Measurements from ENCODE around the gene CKLF.
"Not testable (repeated sequence)": the region's sequence is repeated elsewhere in the genome, so short reads cannot be mapped to it uniquely, and the experiment has no call there.

Gene CKLF

DNA sequence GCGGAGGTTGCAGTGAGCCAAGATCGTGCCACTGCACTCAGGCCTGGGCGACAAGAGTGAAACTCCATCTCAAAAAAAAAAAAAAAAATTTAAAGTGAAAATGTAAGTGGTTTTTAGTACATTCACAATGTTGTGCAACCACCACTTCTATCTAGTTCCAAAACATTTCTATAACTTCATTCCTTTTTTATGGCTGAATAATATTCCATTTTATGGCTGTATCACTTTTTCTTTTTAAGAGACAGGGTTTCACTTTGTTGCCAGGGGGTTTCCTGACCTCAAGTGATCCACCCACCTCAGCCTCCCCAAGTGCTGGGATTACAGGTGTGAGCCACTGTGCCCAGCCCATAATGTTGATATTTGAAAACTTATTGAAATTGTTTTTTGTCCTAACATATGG, 40.4 kb downstream of the CKLF start:
- TF ChIP-seq, protein P1, sequence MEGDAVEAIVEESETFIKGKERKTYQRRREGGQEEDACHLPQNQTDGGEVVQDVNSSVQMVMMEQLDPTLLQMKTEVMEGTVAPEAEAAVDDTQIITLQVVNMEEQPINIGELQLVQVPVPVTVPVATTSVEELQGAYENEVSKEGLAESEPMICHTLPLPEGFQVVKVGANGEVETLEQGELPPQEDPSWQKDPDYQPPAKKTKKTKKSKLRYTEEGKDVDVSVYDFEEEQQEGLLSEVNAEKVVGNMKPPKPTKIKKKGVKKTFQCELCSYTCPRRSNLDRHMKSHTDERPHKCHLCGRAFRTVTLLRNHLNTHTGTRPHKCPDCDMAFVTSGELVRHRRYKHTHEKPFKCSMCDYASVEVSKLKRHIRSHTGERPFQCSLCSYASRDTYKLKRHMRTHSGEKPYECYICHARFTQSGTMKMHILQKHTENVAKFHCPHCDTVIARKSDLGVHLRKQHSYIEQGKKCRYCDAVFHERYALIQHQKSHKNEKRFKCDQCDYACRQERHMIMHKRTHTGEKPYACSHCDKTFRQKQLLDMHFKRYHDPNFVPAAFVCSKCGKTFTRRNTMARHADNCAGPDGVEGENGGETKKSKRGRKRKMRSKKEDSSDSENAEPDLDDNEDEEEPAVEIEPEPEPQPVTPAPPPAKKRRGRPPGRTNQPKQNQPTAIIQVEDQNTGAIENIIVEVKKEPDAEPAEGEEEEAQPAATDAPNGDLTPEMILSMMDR (IDR thresholded peaks at IDR 0.05; ENCODE audit: extremely low read depth, insufficient read depth, missing control alignments) = no peak
- DNase-seq (ENCODE audit: low spot score) = no peak
- in situ Hi-C loops (cut with MboI; ENCODE audit: low pct_unique_long_range_greater_than_20kb, low sequenced_read_pairs, unreplicated experiment) = loop anchor here (25.0 kb wide), 1 partner anchor 181 kb away; no protein-coding TSS in a partner anchor

DNA sequence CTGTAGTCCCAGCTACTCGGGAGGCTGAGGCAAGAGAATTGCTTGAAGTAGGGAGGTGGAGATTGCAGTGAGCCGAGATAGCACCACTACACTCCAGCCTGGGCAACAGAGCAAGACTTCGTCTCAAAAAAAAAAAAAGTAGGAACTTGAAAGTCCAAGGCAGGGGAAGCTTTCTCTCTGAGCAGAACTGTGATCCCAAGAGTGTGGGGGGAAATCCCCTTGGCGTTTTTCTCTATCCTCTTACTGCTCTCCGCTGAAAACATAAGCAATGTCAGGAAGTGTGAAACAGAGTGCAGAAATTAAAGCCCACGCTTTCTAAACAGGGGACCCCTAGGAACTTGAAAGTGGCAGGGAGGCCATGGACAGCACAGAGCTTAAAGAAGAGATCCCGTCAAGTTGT, 42.4 kb downstream of the CKLF start:
- no peak for DNase-seq (ENCODE audit: low spot score)
- TF ChIP-seq, protein P1 (IDR thresholded peaks at IDR 0.05; ENCODE audit: extremely low read depth, insufficient read depth, missing control alignments) = no peak
- in situ Hi-C loops (cut with MboI; ENCODE audit: low pct_unique_long_range_greater_than_20kb, low sequenced_read_pairs, unreplicated experiment) = loop anchor here (25.0 kb wide), 1 partner anchor 182 kb away; no protein-coding TSS in a partner anchor

DNA sequence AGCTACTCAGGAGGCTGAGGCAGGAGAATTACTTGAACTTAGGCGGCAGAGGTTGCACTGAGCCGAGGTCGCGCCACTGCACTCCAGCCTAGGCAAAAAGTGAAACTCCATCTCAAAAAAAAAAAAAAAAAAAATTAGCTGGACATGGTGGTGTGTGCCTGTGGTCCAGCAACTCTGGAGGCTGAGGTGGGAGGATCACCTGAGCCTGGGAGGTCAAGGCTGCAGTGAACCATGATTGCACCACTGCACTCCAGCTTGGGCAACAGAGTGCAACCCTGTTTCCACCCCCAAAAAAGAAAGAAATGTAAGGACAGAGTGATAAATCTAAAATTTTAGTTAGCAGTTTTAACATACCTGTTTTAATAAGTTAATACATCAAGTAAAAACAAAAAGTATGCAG, 44.2 kb downstream of the CKLF start:
- not testable (repeated sequence) for DNase-seq (ENCODE audit: low spot score)
- in situ Hi-C loops (cut with MboI; ENCODE audit: low pct_unique_long_range_greater_than_20kb, low sequenced_read_pairs, unreplicated experiment) = loop anchor here (25.0 kb wide), 1 partner anchor 184 kb away; no protein-coding TSS in a partner anchor

DNA sequence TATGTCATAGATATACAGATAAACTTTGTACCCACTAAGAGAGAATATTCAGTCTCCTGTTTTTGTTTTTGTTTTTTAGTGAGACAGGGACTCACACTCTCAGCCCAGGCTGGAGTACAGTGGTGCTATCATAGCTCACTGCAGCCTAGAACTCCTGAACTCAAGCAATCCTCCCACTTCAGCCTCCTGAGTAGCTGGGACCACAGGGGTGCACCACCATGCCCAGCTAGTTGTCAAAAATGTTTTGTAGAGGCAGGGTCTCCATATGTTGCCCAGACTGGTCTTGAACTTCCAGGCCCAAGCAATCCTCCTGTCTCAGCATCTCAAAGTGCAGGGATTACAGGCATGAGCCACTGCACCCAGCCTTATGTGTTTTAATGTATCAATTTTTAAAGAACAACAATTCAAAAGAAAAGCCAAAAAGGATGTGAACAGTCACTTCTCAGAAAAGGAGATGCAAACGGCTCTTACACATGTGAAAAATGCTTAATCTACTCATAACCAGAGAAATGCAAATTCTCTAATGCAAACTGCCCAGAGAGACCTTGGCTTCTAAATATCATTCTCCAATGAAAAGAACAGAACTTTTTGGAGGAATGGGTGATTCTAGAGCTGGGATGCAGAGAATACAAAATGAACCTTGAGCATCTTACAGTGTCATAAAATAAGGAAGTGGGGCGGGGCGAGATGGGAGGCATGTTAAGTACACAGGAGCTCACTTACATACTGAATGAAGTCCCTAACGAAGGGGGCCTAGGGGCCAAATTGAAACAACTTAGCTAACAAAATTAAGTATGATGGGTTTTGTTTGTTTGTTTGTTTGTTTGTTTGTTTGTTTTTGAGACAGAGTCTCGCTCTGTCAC, 44.8 kb downstream of the CKLF start:
- DNase-seq (ENCODE audit: low spot score) = no peak
- TF ChIP-seq, protein P1 (IDR thresholded peaks at IDR 0.05; ENCODE audit: extremely low read depth, insufficient read depth, missing control alignments) = no peak
- in situ Hi-C loops (cut with MboI; ENCODE audit: low pct_unique_long_range_greater_than_20kb, low sequenced_read_pairs, unreplicated experiment) = loop anchor here (25.0 kb wide), 1 partner anchor 185 kb away; no protein-coding TSS in a partner anchor

DNA sequence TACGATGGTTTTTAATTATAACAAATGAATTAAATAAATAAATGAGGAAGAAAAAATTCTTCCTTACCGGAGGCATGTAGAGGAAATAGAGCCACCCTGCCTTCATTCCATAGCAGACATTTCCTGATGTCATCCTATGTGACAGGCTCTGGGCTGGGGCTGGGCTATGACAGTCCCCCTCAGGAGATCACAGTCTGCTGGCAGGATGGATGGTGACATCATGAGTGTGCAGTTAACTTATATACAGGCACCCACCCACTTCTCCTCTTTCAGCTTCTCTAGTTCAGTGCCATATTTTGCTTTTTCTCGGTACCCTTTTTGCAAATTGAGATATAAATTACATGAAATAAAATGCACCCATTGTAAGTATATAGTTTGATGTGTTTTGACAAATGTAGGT, 45.7 kb downstream of the CKLF start:
- no peak for DNase-seq (ENCODE audit: low spot score)
- in situ Hi-C loops (cut with MboI; ENCODE audit: low pct_unique_long_range_greater_than_20kb, low sequenced_read_pairs, unreplicated experiment) = loop anchor here (25.0 kb wide), 1 partner anchor 186 kb away; no protein-coding TSS in a partner anchor
- TF ChIP-seq, protein P1 (IDR thresholded peaks at IDR 0.05; ENCODE audit: extremely low read depth, insufficient read depth, missing control alignments) = no peak

DNA sequence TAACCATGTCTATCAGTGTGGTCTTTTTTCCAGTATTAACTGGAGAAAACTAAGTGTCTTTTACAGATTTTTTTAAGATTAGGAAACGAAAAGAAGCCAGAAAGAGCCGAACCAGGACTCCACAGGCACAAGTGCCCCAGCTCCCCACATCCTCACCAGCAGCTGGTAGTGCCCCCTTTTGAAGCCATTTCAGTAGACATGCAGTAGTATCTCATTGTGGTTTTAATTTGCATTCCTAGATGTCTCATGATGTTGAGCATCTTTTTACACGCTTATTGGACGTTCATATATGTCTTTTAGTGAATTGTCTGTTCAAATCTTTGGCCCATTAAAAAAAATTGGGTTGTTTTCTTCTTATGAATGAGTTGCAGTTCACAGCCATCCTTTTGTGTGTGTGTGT, 47.4 kb downstream of the CKLF start:
- TF ChIP-seq, protein P1 (IDR thresholded peaks at IDR 0.05; ENCODE audit: extremely low read depth, insufficient read depth, missing control alignments) = no peak
- in situ Hi-C loops (cut with MboI; ENCODE audit: low pct_unique_long_range_greater_than_20kb, low sequenced_read_pairs, unreplicated experiment) = loop anchor here (25.0 kb wide), 1 partner anchor 187 kb away; no protein-coding TSS in a partner anchor
- no peak for DNase-seq (ENCODE audit: low spot score)

DNA sequence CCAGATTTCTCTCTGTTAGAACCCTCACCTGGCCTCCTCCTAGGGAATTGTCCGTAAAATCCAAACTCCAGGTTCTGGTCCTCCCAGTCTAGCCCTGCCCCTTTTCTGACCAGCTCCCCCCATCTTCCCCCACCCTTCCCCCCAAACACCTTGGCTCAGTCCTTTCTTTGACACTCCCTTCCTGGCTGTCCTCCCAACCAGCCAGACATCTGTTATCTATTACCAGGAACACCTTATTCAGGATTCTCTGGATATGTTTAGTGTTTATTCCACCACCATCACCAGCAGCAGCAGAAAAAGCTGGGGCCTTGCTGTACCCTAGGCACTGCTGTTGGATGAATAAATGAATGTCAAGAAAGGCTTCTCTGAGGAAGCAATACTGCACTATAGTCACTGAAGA, 48.1 kb downstream of the CKLF start:
- no peak for DNase-seq (ENCODE audit: low spot score)
- TF ChIP-seq, protein P1 (IDR thresholded peaks at IDR 0.05; ENCODE audit: extremely low read depth, insufficient read depth, missing control alignments) = no peak
- in situ Hi-C loops (cut with MboI; ENCODE audit: low pct_unique_long_range_greater_than_20kb, low sequenced_read_pairs, unreplicated experiment) = no loop called here
